ENCODE measurements around the gene SUPT20HL2. TPM values are rescaled to one million over a fixed set of nuclear protein-coding genes. Genes with fewer than 3 reads are reported as not detected.

SUPT20HL2 gene
- not detected in 2 replicates for total RNA-seq

DNA sequence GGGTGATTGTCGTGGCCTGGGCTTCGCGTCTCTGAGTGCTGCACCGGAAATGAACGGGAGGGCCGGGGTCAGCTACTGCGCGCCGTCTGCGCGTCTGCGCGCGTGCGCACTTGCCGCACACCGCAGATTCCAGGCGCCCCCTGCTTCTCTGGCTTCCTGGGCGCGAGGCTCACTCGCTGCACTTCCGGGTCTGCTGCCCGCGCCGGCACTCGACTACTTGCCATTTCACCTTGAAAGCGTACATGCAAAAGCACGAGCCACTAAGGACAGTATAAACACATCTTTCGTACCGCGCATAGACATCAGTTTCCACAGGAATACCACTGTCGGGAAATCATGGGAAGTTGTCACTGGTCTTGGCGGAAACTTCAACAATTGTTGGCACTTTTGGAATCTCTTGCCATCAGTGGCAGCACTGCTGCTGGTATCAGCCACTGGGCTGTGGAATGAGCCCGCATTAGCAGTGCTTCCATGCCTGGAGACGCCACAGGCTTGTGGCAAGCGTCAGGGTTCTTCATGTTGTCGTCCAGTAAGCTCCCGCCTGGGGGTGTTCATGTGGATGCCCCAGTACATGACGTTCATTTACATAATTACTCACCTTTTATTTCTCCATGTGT is at the start of gene SUPT20HL2:
Gene SUPT20HL2 (minus strand): TSS at position 51 of the 617 bp plus-strand sequence. CDS start 754 bp downstream, outside the sequence.

DNA sequence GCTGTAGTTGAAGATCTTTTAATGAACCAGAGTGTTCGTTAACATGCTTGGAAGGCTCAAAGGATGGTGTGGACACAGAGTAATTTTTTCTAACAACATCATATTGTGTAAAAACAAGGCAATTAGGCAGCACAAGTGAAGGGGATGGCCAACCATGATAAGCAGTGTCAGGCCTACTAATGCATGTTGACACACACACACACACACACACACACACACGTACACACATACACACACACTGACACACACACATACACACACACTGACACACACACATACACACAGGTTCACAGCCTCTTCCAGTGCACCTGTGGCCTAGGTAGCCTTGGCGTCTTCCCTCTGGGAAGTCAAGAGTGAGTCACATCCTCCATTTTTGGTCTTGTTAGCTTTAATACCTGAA is 46.4 kb upstream of the SUPT20HL2 start, which contains the start of gene SUPT20HL1:
Gene SUPT20HL1 (plus strand): TSS at position 368 of the 400 bp plus-strand sequence. CDS start 2,122 bp downstream, outside the sequence.

Other genes starting within 250 kb of the SUPT20HL2 start
- gene ZFX, start 164.3 kb downstream of the SUPT20HL2 start, total RNA-seq = 37.0 and 38.7 TPM in 2 replicates
- gene SUPT20HL1, start 46.6 kb upstream of the SUPT20HL2 start, total RNA-seq = 0.07 TPM in 1 of 2 replicates, not detected in the other
- 21.3 and 32.3 TPM in 2 replicates for gene PDK3, start 151.2 kb upstream of the SUPT20HL2 start, total RNA-seq